HG03103 (cell line): ENCODE data around the gene PGLYRP4.

ENCODE experiments used
- ATAC-seq: cut with Tn5 transposase; IDR thresholded peaks from one replicate; pipeline ENCODE4 v1.9.1; 2021; ENCODE audit warnings: low read depth; ENCODE audit not compliant: unreplicated experiment

The PGLYRP4 gene, protein sequence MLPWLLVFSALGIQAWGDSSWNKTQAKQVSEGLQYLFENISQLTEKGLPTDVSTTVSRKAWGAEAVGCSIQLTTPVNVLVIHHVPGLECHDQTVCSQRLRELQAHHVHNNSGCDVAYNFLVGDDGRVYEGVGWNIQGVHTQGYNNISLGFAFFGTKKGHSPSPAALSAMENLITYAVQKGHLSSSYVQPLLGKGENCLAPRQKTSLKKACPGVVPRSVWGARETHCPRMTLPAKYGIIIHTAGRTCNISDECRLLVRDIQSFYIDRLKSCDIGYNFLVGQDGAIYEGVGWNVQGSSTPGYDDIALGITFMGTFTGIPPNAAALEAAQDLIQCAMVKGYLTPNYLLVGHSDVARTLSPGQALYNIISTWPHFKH

DNA sequence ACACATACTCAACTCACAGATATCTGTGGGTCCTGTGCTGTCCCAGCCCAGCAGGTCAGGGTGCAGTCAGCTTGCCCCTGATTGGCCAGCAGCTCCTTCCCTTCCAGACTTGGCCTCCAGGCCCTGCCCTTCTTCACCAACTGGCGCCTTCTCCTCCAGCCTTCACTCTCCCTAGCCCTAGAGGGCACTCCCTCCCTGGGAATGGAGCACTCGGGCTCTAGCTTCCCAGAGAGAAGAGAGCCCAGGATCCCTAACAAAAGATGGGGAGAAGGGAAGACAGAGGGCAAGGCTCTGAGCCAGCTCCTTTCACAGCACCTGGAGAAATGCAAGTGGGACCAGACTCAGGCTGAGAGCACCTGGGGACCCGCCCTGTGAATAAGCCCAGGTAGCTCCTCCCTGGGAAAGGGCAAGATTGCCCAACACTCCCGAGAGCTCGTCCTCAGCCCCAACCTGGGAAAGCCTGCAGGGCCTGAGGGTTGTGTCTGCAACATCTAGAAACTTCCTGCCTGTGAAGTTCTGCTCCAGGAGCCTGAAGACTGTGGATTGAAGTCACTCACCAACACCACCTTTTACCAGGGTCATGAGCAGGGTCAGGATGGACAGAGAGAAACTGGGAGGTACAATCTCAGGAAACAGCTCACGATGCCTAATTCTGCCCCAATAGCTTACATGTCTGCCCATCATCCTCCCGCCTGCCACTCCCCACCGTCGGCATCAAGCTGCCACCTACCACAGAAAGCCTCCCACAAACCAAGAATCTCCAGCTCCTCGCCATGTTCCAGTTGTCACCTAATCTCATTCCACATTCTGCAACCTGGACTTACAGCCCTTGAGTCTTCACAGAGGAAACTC is at the start of gene PGLYRP4:
Gene PGLYRP4 (minus strand): TSS at position 331 of the 852 bp plus-strand sequence. CDS start 909 bp downstream, outside the sequence.
- ATAC-seq, result no peak

DNA sequence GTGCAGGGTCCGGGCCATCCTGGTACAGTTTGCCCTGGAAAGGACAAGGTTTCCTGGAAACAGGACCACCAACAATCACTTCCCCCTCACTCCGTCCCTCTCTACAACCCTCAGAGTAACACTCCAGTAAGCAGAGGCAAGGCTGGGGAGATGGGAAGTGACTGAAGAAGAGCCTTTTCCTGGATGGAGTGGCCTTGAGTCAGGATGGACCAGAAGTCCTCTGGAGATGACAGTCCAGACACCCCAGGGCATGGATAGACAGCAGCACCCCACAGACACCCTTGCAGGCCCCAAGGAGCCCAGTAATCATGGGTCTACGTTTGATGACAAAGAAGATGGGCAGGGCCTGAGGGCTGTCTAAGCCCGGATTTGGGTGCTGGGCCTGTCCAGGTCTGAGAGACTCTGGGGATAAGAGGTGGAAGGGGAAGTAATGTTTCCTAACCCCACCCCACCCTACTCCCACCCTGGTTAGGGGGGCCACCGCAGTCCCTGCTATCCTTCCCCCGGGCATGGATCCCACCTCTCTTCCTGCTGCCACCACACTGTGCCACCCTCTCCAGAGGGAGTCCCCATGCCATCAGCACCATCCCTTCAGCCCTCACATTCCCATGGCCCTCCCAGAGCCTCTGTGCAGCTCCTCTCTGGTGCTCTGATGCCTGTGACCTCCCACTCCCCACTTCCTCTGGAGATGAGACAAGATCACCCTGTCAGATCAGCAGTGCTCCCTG is 49.4 kb upstream of the PGLYRP4 start:
- no peak for ATAC-seq

DNA sequence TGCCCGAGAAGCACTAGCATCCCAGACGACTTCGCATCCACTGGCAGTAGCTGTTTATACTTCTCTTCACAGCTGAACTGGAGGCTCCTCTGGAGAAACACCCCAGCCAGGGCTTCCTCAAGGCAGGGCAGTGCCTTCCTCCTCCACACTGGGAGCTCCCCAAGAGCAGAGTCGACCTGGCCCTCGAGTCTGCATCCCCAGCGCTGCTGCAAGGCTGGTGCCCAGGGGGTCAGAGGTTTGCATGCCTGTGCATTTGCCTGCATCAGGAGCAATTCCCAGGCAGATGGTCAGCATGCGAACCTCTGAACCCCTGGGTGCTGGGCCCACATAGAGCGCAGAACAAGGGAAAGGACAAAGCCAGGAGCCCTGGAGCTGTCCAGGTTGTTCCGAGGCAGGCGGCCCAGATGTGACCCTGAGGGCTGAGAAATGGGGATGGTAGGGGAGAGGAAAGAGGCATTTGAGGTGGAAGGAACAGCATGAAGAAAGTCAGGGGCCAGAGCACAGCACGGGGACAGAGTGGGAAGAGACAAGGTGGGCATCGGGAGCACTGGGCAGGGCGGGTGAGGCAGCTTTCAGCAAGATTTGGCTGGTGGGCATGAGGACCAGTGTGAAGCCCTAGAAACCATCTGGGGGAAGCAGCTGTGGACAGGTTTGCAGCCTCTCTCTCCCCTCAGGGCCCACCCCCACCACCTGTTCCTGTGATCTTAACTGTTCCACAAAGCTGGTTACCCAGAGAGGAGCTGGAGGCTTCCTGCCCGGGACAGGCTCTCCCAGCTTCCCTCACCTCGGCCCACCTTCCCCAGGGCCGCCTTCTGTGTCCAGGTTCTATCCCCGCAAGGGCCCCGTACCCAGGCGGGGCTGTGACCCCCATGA is 48.6 kb upstream of the PGLYRP4 start:
- no peak for ATAC-seq

DNA sequence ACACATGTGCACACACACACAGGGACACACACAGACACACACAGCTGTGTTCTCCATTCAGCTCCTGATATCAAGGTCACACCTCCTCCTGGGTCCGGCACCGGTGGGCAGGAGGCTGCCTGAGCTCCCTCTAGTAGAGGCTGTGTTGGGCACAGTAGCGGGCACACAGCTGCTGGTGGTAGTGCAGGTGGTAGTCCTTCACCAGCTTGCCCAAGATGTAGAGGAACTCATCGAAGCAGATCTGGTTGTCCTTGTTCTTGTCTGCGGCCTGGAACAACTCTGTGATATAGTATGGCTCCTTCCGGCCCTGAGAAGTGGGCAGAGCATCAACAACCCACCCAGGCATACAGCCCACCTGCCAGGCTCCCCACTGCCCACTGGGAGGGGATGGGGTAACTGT is 47.8 kb upstream of the PGLYRP4 start:
- ATAC-seq, result no peak

DNA sequence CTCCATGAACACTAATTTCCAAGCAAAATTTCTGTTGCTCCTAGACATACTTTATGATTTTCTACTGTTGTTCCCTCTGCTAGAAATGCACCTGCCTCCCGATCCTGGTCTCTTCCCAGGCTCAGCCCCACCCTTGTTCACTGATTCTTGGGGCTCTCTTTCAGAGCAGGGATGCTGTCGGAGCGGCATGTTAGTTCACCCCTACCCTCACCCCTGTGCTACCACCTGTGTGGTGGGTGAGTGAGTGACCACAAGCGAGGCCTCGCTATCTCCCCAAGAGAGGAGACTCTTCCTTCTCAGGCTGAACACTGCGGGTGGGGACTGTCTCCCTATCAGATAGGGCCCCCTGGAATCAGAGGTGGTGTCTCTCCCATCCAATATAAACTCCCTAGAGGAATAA is 47.1 kb upstream of the PGLYRP4 start:
- no peak for ATAC-seq

DNA sequence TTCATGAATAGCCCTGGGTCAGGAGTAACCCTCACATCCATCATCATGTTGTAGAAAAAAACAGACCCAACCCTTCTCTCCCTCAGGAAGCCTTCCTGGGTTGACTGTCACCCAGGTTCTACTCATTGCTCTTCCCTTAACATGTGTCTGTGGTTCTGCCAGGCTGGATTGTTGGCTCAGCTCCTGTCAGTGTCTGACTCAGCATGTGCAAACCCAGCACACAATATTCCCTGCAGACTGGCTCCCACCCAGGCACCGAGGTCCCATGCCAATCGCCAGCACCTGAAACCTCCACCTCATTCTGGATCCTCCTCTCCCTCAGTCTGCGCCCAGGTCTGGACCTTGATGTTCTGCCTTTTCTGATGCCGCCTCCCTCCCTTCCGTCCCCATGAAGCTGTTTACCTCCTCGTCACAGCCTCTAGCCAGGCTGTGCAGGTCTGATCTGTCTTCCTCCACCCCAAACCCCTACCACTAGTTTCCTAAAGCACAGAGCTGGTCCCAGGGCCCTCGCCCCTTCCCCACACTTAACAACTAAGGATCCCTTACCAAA is 46.6 kb upstream of the PGLYRP4 start:
- no peak for ATAC-seq

DNA sequence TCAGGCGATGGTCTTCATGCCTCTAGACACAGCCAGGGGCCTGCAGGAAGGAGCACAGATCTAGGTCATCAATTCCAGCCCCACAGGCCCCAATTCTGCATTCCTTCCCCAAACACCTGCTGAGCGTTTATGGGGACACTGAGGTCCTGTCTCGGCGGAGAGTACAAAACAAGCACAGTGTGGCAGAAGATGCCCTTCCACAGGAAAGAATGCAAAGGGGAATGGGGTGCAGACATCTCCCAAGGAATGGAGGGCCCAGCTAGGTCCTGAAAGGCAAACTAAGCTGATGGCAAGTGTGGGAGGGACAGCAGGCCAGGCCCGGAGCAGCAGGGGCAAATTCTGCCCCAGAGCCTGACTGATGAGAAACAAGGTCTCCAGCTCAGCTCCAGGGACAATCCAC is 45.8 kb upstream of the PGLYRP4 start:
- no peak for ATAC-seq

DNA sequence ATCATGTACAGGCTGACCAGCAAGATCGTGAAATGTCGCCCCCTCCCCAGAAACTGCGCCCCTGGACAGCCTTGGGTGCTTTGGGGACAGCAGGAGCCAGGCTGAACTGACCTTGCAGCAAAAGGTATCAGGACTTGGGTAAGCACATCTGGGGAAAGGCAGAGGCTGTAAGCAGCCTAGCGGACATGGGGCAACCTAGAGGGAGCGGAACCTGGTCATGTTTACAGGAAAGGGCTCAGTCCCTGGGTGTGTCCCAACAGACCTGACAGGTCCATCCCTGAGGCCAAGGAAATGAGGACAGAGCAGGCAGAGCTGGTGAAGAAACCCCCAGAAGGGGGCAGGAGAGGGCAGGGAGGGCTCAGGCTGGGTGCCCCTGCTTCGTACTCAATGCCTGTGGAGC is 45.3 kb upstream of the PGLYRP4 start:
- no peak for ATAC-seq

DNA sequence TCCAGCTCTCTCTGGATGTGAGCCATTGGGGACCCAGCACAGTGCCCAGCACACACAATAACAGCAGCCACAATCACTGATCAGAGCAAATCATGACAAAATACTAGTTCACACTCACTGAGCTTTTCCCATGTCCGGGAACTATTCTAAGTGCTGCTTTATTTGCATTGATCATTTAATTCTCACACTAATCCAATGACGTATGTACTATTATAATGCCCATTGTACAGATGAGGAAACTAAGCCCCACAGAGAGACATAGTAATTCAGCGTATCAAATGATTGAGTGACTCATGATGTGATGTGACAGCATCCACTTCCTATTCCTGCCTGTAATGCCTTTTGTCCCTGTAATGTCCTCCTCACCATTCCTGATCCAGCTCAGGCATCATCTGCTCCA is 44.2 kb upstream of the PGLYRP4 start:
- no peak for ATAC-seq

DNA sequence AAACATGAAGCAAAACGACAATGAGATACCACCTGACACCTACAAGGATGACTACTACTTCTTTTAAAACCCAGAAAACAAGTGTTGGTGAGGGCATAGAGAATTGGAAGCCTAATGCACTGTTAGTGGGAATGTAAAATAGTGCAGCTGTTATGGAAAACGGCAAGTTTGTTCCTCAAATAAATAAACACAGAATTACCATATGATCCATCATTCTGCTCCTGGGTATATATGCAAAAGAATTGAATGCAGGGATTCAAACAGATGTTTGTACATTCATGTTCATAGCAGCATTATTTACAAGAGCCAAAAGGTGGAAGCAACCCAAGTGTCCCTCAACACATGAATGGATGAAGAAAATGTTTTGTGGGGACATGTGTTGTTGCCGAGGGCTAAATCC is 43.6 kb upstream of the PGLYRP4 start:
- no peak for ATAC-seq

DNA sequence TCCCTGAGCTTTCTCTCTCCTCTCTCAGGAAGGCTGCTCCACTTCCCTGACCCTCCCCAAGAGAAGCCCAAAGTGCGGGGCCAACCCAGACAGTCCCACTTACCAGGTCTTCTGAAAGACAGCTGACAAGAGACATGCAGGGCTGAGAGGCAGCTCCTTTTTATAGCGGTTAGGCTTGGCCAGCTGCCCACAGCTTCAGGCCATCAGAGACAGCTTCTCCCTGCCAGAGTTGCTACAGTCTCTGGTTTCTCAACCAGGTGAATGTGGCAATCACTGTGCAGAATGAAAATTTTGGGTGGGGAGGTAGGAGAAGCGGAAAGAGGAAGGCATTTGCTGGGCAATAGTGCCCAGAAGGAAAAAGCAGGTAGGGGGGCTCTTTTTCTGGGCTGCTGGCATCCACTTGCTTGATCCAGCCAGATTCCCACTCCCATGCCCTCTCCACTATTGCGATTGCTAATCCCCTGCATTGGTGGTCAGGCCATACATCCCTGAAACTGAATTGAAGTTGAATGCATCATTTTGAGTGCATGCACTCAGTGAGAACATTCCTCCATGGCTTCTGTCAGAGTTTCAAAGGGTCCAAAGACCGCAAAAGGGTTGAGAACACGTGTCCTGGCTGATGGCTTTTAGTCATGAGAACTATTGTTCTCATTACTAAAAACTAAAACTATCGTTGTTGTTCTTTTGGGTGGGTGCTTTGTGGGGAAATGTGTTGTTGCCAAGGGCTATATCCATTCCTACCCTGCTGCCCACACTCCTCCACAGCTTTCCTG is 42.5 kb upstream of the PGLYRP4 start, which contains the start of gene S100A8:
Gene S100A8 (minus strand): TSS at position 136 of the 773 bp plus-strand sequence. CDS start 538 bp downstream, outside the sequence.
- ATAC-seq, result no peak

DNA sequence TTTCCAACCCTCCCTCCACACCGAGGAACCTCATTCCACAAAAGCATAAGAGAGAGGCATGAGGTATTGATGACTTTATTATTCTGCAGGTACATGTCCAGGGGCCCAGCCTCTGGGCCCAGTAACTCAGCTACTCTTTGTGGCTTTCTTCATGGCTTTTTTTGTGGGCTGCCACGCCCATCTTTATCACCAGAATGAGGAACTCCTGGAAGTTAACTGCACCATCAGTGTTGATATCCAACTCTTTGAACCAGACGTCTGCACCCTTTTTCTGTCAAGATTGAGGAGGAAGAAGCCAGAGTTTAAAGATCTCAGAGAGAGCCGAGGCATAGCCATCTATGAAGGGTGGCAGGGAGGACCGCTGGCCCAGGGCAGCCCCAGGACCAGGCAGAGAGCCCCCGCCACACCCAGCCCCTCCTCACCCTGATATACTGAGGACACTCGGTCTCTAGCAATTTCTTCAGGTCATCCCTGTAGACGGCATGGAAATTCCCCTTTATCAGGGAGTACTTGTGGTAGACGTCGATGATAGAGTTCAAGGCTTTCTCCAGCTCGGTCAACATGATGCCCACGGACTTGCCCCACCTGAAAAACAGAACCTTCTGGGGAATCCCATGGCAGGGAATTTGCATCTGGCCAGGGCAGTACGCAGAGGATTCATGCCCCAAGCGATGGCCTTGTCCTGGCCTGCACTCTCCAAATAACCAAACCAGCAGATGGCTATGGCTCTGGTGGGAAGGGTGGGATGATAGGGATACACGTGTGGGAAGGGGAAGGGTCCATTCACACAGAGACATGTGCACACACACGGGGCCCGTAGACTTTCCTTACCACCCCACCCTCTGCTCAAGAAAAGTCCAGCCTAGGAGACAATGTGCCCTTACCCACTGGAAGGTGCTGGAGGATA is 41.6 kb upstream of the PGLYRP4 start:
- no peak for ATAC-seq

DNA sequence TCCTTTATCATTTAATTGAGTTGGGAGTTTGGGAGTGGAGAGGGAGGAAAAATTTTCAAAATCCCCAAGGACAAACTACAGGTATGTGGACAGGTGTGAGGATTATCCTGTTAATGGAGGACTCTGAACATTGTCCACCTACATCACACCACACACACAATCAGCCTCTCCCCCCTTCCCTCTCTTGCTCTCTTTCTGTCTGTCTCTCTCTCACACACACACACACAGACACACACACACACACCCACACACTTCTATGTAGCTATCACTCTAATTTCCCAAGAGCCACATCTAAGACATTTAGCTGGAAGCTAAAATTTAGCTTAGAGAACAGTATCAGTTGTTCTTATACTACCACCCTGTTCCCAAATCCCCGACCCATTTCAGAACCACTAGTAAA is 40.8 kb upstream of the PGLYRP4 start:
- ATAC-seq, result no peak

DNA sequence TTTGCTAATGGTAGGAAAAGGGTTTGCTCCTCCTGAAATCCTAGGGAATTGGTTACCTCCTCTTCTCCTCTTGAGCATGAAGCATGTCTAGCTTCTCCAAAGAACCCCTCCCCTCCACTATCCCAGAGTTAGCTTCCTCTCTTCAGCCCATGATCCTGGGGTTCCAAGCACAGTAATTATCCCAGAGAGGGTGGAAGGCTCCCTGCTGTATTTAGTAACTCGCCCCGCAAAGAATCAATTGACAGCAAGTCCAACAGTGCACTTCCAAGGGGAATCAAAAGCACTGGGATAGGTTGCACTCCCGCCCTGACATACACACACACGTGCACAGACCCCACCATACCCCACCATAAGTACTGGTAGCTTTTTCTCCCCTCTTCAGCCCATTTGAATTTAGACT is 39.1 kb upstream of the PGLYRP4 start:
- no peak for ATAC-seq

DNA sequence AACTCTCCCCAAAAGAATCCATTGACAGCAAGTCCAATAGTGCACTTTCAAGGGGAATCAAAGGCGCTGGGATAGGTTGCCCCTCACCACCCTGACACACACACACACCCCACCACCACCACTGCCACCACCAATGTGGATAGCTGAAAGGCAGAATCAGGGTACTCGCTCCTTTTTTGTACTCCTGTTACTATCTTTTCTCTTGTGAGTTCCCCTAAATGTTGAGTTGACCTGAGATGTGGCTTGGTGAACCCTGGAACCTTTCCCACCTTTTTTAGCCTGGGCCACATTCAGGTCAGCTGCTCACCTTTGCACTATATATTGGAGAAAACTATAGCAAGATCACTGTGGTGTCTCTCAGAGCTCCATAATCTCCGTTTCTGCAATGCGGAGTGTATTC is 38.4 kb upstream of the PGLYRP4 start:
- no peak for ATAC-seq

DNA sequence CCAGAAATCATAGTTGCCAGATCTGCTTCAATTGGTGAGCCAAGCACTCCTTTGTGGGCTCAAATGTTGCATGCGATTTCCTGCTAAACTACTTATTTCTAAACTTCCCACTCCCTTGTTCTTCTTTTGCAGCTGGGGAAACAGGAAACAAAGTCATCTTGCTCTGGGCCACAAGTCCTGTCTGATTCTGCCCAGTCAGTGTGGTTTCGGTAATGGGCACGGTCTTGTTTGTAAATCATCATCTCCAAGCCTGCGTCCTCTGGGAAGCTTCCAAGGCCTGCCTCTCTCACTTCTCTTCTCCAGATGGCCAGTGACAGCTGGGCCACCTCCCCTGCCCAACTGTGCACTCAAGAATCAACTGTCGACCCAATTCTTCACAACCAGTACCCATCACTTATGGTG is 37.9 kb upstream of the PGLYRP4 start:
- no peak for ATAC-seq

DNA sequence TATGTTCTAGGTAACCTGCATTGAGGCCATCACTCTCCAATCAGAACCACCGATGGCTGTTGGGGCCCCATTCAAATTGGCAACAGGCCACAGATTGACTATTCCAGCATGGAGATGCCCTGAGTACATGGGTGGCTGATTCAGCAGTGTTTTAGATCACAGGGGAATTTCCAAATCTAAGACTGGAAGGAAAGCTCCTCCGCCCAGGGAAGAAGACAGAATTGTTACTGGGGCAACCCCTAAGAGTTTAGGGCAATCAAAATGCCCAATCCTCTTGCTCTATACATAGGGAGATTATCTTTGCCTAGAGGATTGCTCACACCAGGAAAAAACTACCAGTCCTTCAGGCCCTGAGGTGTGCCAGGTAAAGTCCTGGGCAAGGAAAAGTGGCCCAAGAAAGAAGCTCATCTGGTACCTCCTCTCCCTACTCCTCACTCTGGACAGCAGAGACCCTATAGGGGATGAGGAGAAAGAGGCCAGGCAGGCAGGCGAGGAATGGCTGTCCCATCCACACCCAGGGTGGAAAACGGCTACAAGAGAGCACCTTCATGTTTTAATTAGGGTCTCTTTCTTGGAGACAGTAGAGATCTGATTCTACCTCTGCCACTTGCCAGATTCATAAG is 36.4 kb upstream of the PGLYRP4 start:
- no peak for ATAC-seq

DNA sequence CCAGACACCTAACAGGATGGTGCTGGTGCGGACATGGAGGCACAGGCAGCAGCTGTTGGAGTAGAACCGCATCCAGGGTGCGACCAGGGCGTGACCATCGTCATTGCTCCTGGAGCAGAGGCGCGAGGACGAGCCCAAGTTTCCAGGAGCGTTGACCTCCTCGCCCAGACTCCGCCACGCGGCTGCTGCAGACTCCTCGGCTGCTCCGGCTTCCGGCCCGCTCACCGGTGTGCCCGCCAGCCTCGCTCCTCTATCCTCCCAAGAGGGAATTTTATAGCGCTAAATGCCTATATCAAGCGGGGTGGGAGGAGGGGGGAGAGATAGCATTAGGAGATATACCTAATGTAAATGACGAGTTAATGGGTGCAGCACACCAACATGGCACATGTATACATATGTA is 32.1 kb upstream of the PGLYRP4 start:
- no peak for ATAC-seq
